H1 (cell line): ENCODE data around the gene KRT85. TPM values are rescaled to one million over a fixed set of nuclear protein-coding genes. Genes with fewer than 3 reads are reported as not detected.

Experiments used
- CTCF ChIA-PET: fragments of 300-600 bp; sonication (Branson Sonifier 250); formaldehyde crosslinking; loops from one replicate; lab custom pipeline; 2021; ENCODE audit not compliant: partially characterized antibody; lab: Charles Lee
- POLR2A ChIA-PET: fragments of 300-600 bp; sonication (Branson Sonifier 250); formaldehyde crosslinking; loops from one replicate; lab custom pipeline; 2021; ENCODE audit warnings: inconsistent platforms; ENCODE audit not compliant: partially characterized antibody; lab: Charles Lee
- DNase-seq, 2 experiments: peaks; one replicate each; pipeline versions ENCODE4 v3.0.0 to v3.0.0-alpha.2; 2010 to 2022; ENCODE audit warnings: low spot score in 2 of 2, low read depth in 1 of 2, mixed read lengths in 1 of 2
- FAIRE-seq: peaks from 2 replicates; lab custom pipeline; 2011; peaks lifted over from hg19 to GRCh38; lab: Jason Lieb, UNC
- H2AFZ ChIP-seq: 2 replicates; pipeline ENCODE4 v1.8.1; 2012; ENCODE audit warnings: low read length, inconsistent platforms
- H2AK5ac ChIP-seq: 2 replicates; pipeline ENCODE4 v1.6.1; 2013; ENCODE audit warnings: low read depth, low read length
- H2BK120ac ChIP-seq: replicated peaks from 2 replicates; pipeline ENCODE3; 2013; ENCODE audit warnings: low read depth, low read length, inconsistent platforms
- H2BK12ac ChIP-seq: 2 replicates; pipeline ENCODE4 v1.6.1; 2013; ENCODE audit warnings: low read depth, low read length
- H2BK15ac ChIP-seq: 2 replicates; pipeline ENCODE4 v1.6.1; 2013; ENCODE audit warnings: low read length
- H2BK20ac ChIP-seq: 2 replicates; pipeline ENCODE4 v1.6.1; 2013; ENCODE audit warnings: low read length
- H2BK5ac ChIP-seq: 2 replicates; pipeline ENCODE4 v1.6.1; 2013; ENCODE audit warnings: low read depth, low read length
- H3K14ac ChIP-seq: 2 replicates; pipeline ENCODE4 v1.6.1; 2013; ENCODE audit warnings: inconsistent platforms; ENCODE audit not compliant: insufficient read length
- H3K18ac ChIP-seq: 2 replicates; pipeline ENCODE4 v1.6.1; 2013; ENCODE audit warnings: low read length; ENCODE audit errors: extremely low read depth
- H3K23ac ChIP-seq: 2 replicates; pipeline ENCODE4 v1.6.1; 2013; ENCODE audit warnings: inconsistent platforms; ENCODE audit not compliant: insufficient read length
- H3K23me2 ChIP-seq: 2 replicates; pipeline ENCODE4 v1.6.1; 2013; ENCODE audit warnings: low read depth, low read length
- H3K27ac ChIP-seq: 2 replicates; pipeline ENCODE4 v1.6.1; 2011; ENCODE audit warnings: low read depth, low read length, inconsistent platforms
- H3K27me3 ChIP-seq, 4 experiments: replicated peaks in 1 of 4; 1 replicate in 1 of 4; 2 replicates in 3 of 4; pipeline versions ENCODE4 v1.6.1 to v1.8.1; 2011 to 2013; ENCODE audit warnings: low read length in 3 of 4, mild to moderate bottlenecking in 3 of 4, inconsistent platforms in 2 of 4, mixed read lengths in 2 of 4, moderate library complexity in 1 of 4; ENCODE audit not compliant: control insufficient read depth in 3 of 4, insufficient read depth in 3 of 4; ENCODE audit errors: extremely low read depth in 1 of 4
- H3K36me3 ChIP-seq, 4 experiments: 2 replicates each; pipeline versions ENCODE4 v1.6.1 to v1.8.1; 2011 to 2013; ENCODE audit warnings: mild to moderate bottlenecking in 4 of 4, low read length in 3 of 4, moderate library complexity in 2 of 4, control low read depth in 1 of 4, inconsistent platforms in 1 of 4; ENCODE audit not compliant: insufficient read depth in 4 of 4, control insufficient read depth in 2 of 4
- H3K4ac ChIP-seq: replicated peaks from 2 replicates; pipeline ENCODE3; 2013; ENCODE audit warnings: low read length, low read depth, mixed read lengths, inconsistent platforms; ENCODE audit not compliant: insufficient read length
- H3K4me1 ChIP-seq, 4 experiments: replicated peaks in 1 of 4; 1 replicate in 1 of 4; 2 replicates in 3 of 4; pipeline versions ENCODE4 v1.6.1 to v1.8.1; 2011 to 2013; ENCODE audit warnings: low read length in 3 of 4, inconsistent platforms in 2 of 4, mixed read lengths in 1 of 4; ENCODE audit not compliant: insufficient read depth in 4 of 4, control insufficient read depth in 3 of 4
- H3K4me2 ChIP-seq, 2 experiments: 2 replicates each; pipeline versions ENCODE4 v1.6.1 to v1.8.1; 2011 to 2013; ENCODE audit warnings: low read depth in 2 of 2, low read length in 2 of 2, control low read depth in 1 of 2, inconsistent platforms in 1 of 2, mild to moderate bottlenecking in 1 of 2; ENCODE audit not compliant: insufficient read depth in 1 of 2
- H3K4me3 ChIP-seq, 4 experiments: fragments of 200-600, 300-600 bp in 1 of 4; sonication (generic), shearing (Covaris generic), sonication (Bioruptor Twin) in 1 of 4; 2 replicates each; pipeline versions ENCODE4 v1.5.1 to v1.8.1; 2011 to 2016; ENCODE audit warnings: low read length in 4 of 4, low read depth in 3 of 4, control low read depth in 2 of 4, inconsistent platforms in 2 of 4, mild to moderate bottlenecking in 2 of 4, mixed read lengths in 1 of 4, moderate library complexity in 1 of 4; ENCODE audit not compliant: insufficient read depth in 2 of 4; ENCODE audit errors: extremely low read depth in 1 of 4
- H3K56ac ChIP-seq: replicated peaks from 2 replicates; pipeline ENCODE3; 2013; ENCODE audit warnings: low read depth, mild to moderate bottlenecking, mixed read lengths, low read length, inconsistent platforms; ENCODE audit not compliant: insufficient read length
- H3K79me1 ChIP-seq: 2 replicates; pipeline ENCODE4 v1.6.1; 2013; ENCODE audit warnings: low read depth, low read length, control low read depth
- H3K79me2 ChIP-seq, 2 experiments: 2 replicates each; pipeline versions ENCODE4 v1.6.1 to v1.8.1; 2012 to 2013; ENCODE audit warnings: low read length in 2 of 2, mild to moderate bottlenecking in 2 of 2, inconsistent platforms in 1 of 2; ENCODE audit not compliant: insufficient read depth in 2 of 2, control insufficient read depth in 1 of 2
- H3K9ac ChIP-seq, 4 experiments: replicated peaks in 1 of 4; 1 replicate in 1 of 4; 2 replicates in 3 of 4; pipeline versions ENCODE4 v1.6.1 to v1.8.1; 2011 to 2013; ENCODE audit warnings: low read depth in 3 of 4, low read length in 3 of 4, control low read depth in 2 of 4, mild to moderate bottlenecking in 2 of 4, moderate library complexity in 2 of 4, inconsistent platforms in 1 of 4; ENCODE audit errors: extremely low read depth in 1 of 4
- H3K9me3 ChIP-seq, 2 experiments: 2 replicates each; pipeline versions ENCODE4 v1.6.1 to v1.8.1; 2012 to 2013; ENCODE audit warnings: mild to moderate bottlenecking in 2 of 2, moderate library complexity in 2 of 2, control low read depth in 1 of 2, inconsistent platforms in 1 of 2, low read depth in 1 of 2, low read length in 1 of 2, mixed read lengths in 1 of 2; ENCODE audit not compliant: insufficient read depth in 2 of 2
- H4K20me1 ChIP-seq, 2 experiments: replicated peaks in 1 of 2; 2 replicates each; pipeline versions ENCODE3 to v1.8.1; 2011 to 2013; ENCODE audit warnings: inconsistent platforms in 2 of 2, low read length in 2 of 2, mild to moderate bottlenecking in 1 of 2; ENCODE audit not compliant: insufficient read depth in 2 of 2, control insufficient read depth in 1 of 2
- H4K5ac ChIP-seq: 2 replicates; pipeline ENCODE4 v1.6.1; 2013; ENCODE audit warnings: low read length, low read depth, mixed read lengths, inconsistent platforms; ENCODE audit not compliant: insufficient read length
- H4K8ac ChIP-seq: 2 replicates; pipeline ENCODE4 v1.8.0; 2013; ENCODE audit warnings: mild to moderate bottlenecking, moderate library complexity, low read length, inconsistent platforms; ENCODE audit not compliant: insufficient read depth; ENCODE audit errors: extremely low read depth
- H4K91ac ChIP-seq: replicated peaks from 2 replicates; pipeline ENCODE3; 2013; ENCODE audit warnings: low read length, mixed read lengths, inconsistent platforms; ENCODE audit not compliant: insufficient read length
- CTBP2 ChIP-seq: IDR thresholded peaks from 2 replicates; pipeline ENCODE4 v1.7.0; 2011; ENCODE audit warnings: borderline replicate concordance, mild to moderate bottlenecking, moderate library complexity, mixed read lengths, low read length; ENCODE audit not compliant: insufficient read depth, insufficient read length
- EP300 ChIP-seq, 2 experiments: IDR thresholded peaks; 1 replicate in 1 of 2; 2 replicates in 1 of 2; pipeline ENCODE4 v1.6.1; 2011 to 2012; ENCODE audit warnings: low read depth in 2 of 2, low read length in 2 of 2, mild to moderate bottlenecking in 2 of 2, borderline replicate concordance in 1 of 2, inconsistent platforms in 1 of 2, moderate library complexity in 1 of 2
- FOSL1 ChIP-seq: IDR thresholded peaks from 2 replicates; pipeline ENCODE4 v1.6.1; 2011; ENCODE audit warnings: mild to moderate bottlenecking, low read depth, low read length, moderate library complexity; ENCODE audit not compliant: insufficient read depth
- HDAC6 ChIP-seq: IDR thresholded peaks from one replicate; pipeline ENCODE4 v1.7.1; 2012; ENCODE audit warnings: low read depth, mild to moderate bottlenecking, inconsistent platforms, low read length, moderate library complexity
- MAFK ChIP-seq: IDR thresholded peaks from 2 replicates; pipeline ENCODE4 v1.6.1; 2012; ENCODE audit warnings: low read depth, mild to moderate bottlenecking, improper control_type of control experiment, low read length
- PHF8 ChIP-seq: fragments of 200-600 bp; sonication (generic); conservative IDR thresholded peaks from 2 replicates; pipeline ENCODE4 v1.7.1; 2012; ENCODE audit warnings: low read depth, mild to moderate bottlenecking, inconsistent platforms, low read length, moderate library complexity
- RAD21 ChIP-seq, 2 experiments: IDR thresholded peaks in 1 of 2; conservative IDR thresholded peaks in 1 of 2; 2 replicates each; pipeline ENCODE4 v1.6.1; 2011; ENCODE audit warnings: low read depth in 2 of 2, low read length in 2 of 2, improper control_type of control experiment in 1 of 2, inconsistent platforms in 1 of 2, mild to moderate bottlenecking in 1 of 2, moderate library complexity in 1 of 2
- RBBP5 ChIP-seq: IDR thresholded peaks from 2 replicates; pipeline ENCODE4 v1.7.1; 2012; ENCODE audit warnings: low read depth, mild to moderate bottlenecking, inconsistent platforms, low read length, moderate library complexity, borderline replicate concordance
- RXRA ChIP-seq: IDR thresholded peaks from 2 replicates; pipeline ENCODE4 v1.6.1; 2011; ENCODE audit warnings: low read depth, mild to moderate bottlenecking, low read length, moderate library complexity; ENCODE audit not compliant: insufficient read depth
- SAP30 ChIP-seq: fragments of 300-600 bp; sonication (generic); IDR thresholded peaks from 2 replicates; pipeline ENCODE4 v1.7.1; 2012; ENCODE audit warnings: low read length, moderate library complexity, mild to moderate bottlenecking, inconsistent platforms; ENCODE audit not compliant: insufficient read depth, insufficient replicate concordance
- TBP ChIP-seq: IDR thresholded peaks from 2 replicates; pipeline ENCODE4 v1.6.1; 2011; ENCODE audit warnings: low read depth, low read length, improper control_type of control experiment
- WGBS, 2 experiments: shearing (Covaris generic) in 1 of 2; methylation state at CpG; one replicate each; pipeline versions ENCODE4 v1.1.6 to v1.1.7; 2013 to 2015; ENCODE audit warnings: low lambda C conversion rate in 2 of 2, mixed read lengths in 2 of 2, inconsistent platforms in 1 of 2, low coverage in 1 of 2, missing lambda C conversion rate in 1 of 2; ENCODE audit not compliant: insufficient replicate concordance in 2 of 2, insufficient coverage in 1 of 2, insufficient read length in 1 of 2; ENCODE audit errors: extremely low coverage in 1 of 2, missing lambda C conversion rate in 1 of 2; 5-methylcytosine and 5-hydroxymethylcytosine counted together
- polyA plus RNA-seq, 7 experiments: library from polyadenylated mRNA; depleted of rRNA in 3 of 7; stranded (reverse) in 5 of 7; unstranded in 2 of 7; fragments of >200 nt in 5 of 7; fragments of 200-250 nt in 2 of 7; gene quantifications; 1 replicate in 5 of 7; 2 replicates in 1 of 7; 4 replicates in 1 of 7; pipeline versions ENCODE4 v1.2.1 to v1.2.3, GENCODE V29; 2011 to 2013; ENCODE audit warnings: missing spikeins in 2 of 7, mixed read lengths in 2 of 7
- total RNA-seq: library from RNA; stranded (reverse); fragmentation: NEBNext Ultra II Directional; extraction: Animal tissue kit (Norgen Biotek cat#: 25700); gene quantifications from 2 replicates; pipeline ENCODE4 v1.2.1, GENCODE V29; 2021
- TF ChIP-seq, protein P1 (sequence below): IDR thresholded peaks from 2 replicates; pipeline ENCODE4 v1.6.1; 2012; ENCODE audit warnings: inconsistent platforms

Gene KRT85
- total and polyA plus RNA-seq, 2 of the 8 experiments (the other 6 are each of a cell fraction or from before 2014, with no cell fraction given): not detected

DNA sequence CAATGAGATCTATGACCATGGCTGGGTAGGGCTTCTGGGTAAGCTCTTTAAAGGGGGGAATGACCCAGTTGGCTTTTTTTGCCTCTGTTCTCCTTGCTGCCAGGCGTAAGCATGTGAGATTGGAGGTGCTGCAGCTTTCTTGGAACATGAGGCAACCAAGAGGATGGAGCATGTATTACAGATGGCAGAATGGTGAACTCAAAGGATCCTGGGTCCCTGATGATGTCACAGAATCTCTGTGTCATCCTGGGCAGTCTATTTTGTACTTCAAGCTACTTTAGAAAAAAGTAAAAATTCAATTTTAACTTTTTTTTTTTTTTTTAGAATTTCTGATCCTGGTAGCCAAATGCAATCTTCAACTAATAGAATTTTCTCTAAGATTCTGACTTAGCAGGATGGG, 30.9 kb upstream of the KRT85 start:
- ChIA-PET POLR2A (no interaction called here), CTCF (interaction anchor here (0.6 to 11.3 kb wide), 18 partner anchors 9 to 508 kb away, joined by 3 to 112 read pairs (median 5); partner anchors contain the start of genes KRT74 and KRT75)
- Histone ChIP-seq H2BK5ac (no peak overlapping the region), H4K8ac (no peak overlapping the region), H3K18ac (no peak overlapping the region), H3K27ac (no peak overlapping the region), H3K14ac (no peak overlapping the region), H2BK12ac (no peak overlapping the region), H4K5ac (no peak overlapping the region), H2AFZ (no peak overlapping the region), H3K9me3 (no peaks in the 10 kb centered on the region), H3K23me2 (peaks cover 3% of the 10 kb centered on the region; the same call in 1 of the 2 replicates), H2AK5ac (no peak overlapping the region), H3K4me3 (no peak overlapping the region), H3K4me1 (peaks cover 0 to 5% (median under 1%) of the 10 kb centered on the region in 4 experiments; a peak in 2 of 7 replicates), H3K79me2 (no peaks in the 10 kb centered on the region), H4K91ac (no peak overlapping the region), H3K56ac (no peak overlapping the region), H3K36me3 (no peaks in the 10 kb centered on the region), H3K4ac (no peak overlapping the region), H2BK120ac (no peak overlapping the region), H3K9ac (no peak overlapping the region), H2BK20ac (no peak overlapping the region), H3K23ac (no peak overlapping the region), H3K79me1 (no peaks in the 10 kb centered on the region), H3K27me3 (peaks cover 0 to 4% (median 0%) of the 10 kb centered on the region in 4 experiments; a peak in 2 of 7 replicates), H3K4me2 (no peak overlapping the region), H2BK15ac (no peak overlapping the region), H4K20me1 (no peaks in the 10 kb centered on the region)
- DNase-seq (no peak), FAIRE-seq (no peak)
- 94% methylated on average over 1 of the region's 1 CpG; no CpG with 5 or more reads in 1 of the 2 experiments for WGBS, 2 experiments
- TF ChIP-seq, protein P1, sequence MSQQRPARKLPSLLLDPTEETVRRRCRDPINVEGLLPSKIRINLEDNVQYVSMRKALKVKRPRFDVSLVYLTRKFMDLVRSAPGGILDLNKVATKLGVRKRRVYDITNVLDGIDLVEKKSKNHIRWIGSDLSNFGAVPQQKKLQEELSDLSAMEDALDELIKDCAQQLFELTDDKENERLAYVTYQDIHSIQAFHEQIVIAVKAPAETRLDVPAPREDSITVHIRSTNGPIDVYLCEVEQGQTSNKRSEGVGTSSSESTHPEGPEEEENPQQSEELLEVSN: no peak
- no peak for TF ChIP-seq EP300 (IDR thresholded peaks at IDR 0.05; ENCODE audit: borderline replicate concordance in 1 of 2, low read depth in 2 of 2, low read length in 2 of 2)
- no peak for TF ChIP-seq SAP30
- no peak for TF ChIP-seq FOSL1
- TF ChIP-seq CTBP2: no peak
- TF ChIP-seq RBBP5: no peak
- TF ChIP-seq RAD21 (IDR thresholded peaks at IDR 0.05 in 1 of 2, conservative IDR thresholded peaks at IDR 0.05 in 1 of 2; ENCODE audit: low read depth in 2 of 2, low read length in 2 of 2): no peak
- no peak for TF ChIP-seq TBP
- TF ChIP-seq HDAC6: no peak
- no peak for TF ChIP-seq MAFK
- no peak for TF ChIP-seq RXRA
- TF ChIP-seq PHF8: no peak
